ENCODE results near the gene LBX2. TPM values are rescaled to one million over a fixed set of nuclear protein-coding genes. Genes with fewer than 3 reads are reported as not detected.

LBX2 gene
- total RNA-seq, 1 donor from 2014 or later, result 0.69 TPM

- no peak for DNase-seq
- H3K4me1 Mint-ChIP-seq, result peaks cover 32% of the 10 kb centered on the region
- intact Hi-C loops (cut with micrococcal nuclease), result no loop called here
- no peaks in the 10 kb centered on the region for H3K9me3 Mint-ChIP-seq
- ATAC-seq (ENCODE audit: low read depth), result no peak
- peaks cover 10% of the 10 kb centered on the region for H3K27me3 Mint-ChIP-seq
- no peak overlapping the region for H3K27ac Mint-ChIP-seq
- POLR2A ChIA-PET, result interaction anchor here (0.9 kb wide), 1 partner anchor 14 kb away, joined by 3 read pairs; no protein-coding TSS in a partner anchor
- CTCF ChIA-PET, result no interaction called here
- no peak overlapping the region for H3K4me3 Mint-ChIP-seq
- TF ChIP-seq CTCF (IDR thresholded peaks at IDR 0.05), result no peak
- peaks cover 31% of the 10 kb centered on the region for H3K36me3 Mint-ChIP-seq (ENCODE audit: low read depth)
Observed at GRCh38 chr2:74524005-74524404, 24.6 kb upstream of the LBX2 start.

GRCh38 chr2:74522516-74522915, 23.1 kb upstream of the LBX2 start:
- Mint-ChIP-seq H3K27ac (no peak overlapping the region), H3K4me3 (no peak overlapping the region), H3K9me3 (no peaks in the 10 kb centered on the region), H3K4me1 (peaks cover 18% of the 10 kb centered on the region), H3K27me3 (peaks cover 25% of the 10 kb centered on the region), H3K36me3 (ENCODE audit: low read depth) (peaks cover 21% of the 10 kb centered on the region)
- no peak for TF ChIP-seq CTCF (IDR thresholded peaks at IDR 0.05)
- ATAC-seq (ENCODE audit: low read depth) (no peak), DNase-seq (no peak)
- CTCF ChIA-PET, result no interaction called here
- POLR2A ChIA-PET, result interaction anchor here (1.4 to 1.5 kb wide), 2 partner anchors 9 to 15 kb away, joined by 3 to 6 read pairs; partner anchors contain the start of gene PCGF1
- intact Hi-C loops (cut with micrococcal nuclease), result no loop called here

- Mint-ChIP-seq H3K27me3 (peaks cover 54% of the 10 kb centered on the region), H3K4me3 (peak overlapping the region; percentile 78), H3K4me1 (peaks cover 28% of the 10 kb centered on the region), H3K36me3 (ENCODE audit: low read depth) (no peaks in the 10 kb centered on the region), H3K27ac (no peak overlapping the region), H3K9me3 (no peaks in the 10 kb centered on the region)
- ATAC-seq (ENCODE audit: low read depth) (no peak), DNase-seq (no peak)
- no peak for TF ChIP-seq CTCF (IDR thresholded peaks at IDR 0.05)
- POLR2A ChIA-PET, result interaction anchor here (0.6 to 3.9 kb wide), 8 partner anchors 9 to 68 kb away, joined by 3 to 18 read pairs (median 4); partner anchors contain the start of genes AUP1, DQX1, HTRA2 and LBX2
- CTCF ChIA-PET, result interaction anchor here (1.1 kb wide), 1 partner anchor 9 kb away, joined by 3 read pairs; the partner anchor contains the start of gene PCGF1
- intact Hi-C loops (cut with micrococcal nuclease), result loop anchor here (1.0 to 10.0 kb wide), 3 partner anchors 9 to 342 kb away; partner anchors contain the start of genes AUP1, HTRA2, MOB1A and PCGF1
Observed at GRCh38 chr2:74516650-74517049, 17.2 kb upstream of the LBX2 start.

GRCh38 chr2:74515981-74516633, 16.7 kb upstream of the LBX2 start:
- Mint-ChIP-seq H3K27ac (no peak overlapping the region), H3K9me3 (no peaks in the 10 kb centered on the region), H3K36me3 (ENCODE audit: low read depth) (no peaks in the 10 kb centered on the region), H3K4me1 (peaks cover 28% of the 10 kb centered on the region), H3K27me3 (peaks cover 57% of the 10 kb centered on the region), H3K4me3 (peak overlapping the region; percentile 78)
- ATAC-seq (ENCODE audit: low read depth) (peak; percentile 87), DNase-seq (peak; percentile 66)
- TF ChIP-seq CTCF (IDR thresholded peaks at IDR 0.05), result no peak
- intact Hi-C loops (cut with micrococcal nuclease), result loop anchor here (1.0 to 10.0 kb wide), 4 partner anchors 9 to 341 kb away; partner anchors contain the start of genes AUP1, HTRA2, LBX2 and MOB1A
- POLR2A ChIA-PET, result interaction anchor here (0.6 to 3.9 kb wide), 9 partner anchors 9 to 68 kb away, joined by 3 to 18 read pairs (median 3); partner anchors contain the start of genes AUP1, DQX1, HTRA2 and LBX2
- CTCF ChIA-PET, result interaction anchor here (1.1 kb wide), 1 partner anchor 9 kb away, joined by 3 read pairs; the partner anchor contains the start of gene PCGF1

Data from activated B cell treated with CpG ODN at 0.5 μM for 24 hours (primary cell).